K562 (cell line): ENCODE results near the gene CDK5R1. TPM values are rescaled to one million over a fixed set of nuclear protein-coding genes. Genes with fewer than 3 reads are reported as not detected.

ENCODE experiments used
- ATAC-seq: fragments of 200-7000 bp; cut with Tn5 transposase; 3 replicates; pipeline ENCODE4 v1.9.1; 2020; ENCODE audit warnings: moderate library complexity
- BruUV-seq: library from RNA; stranded (reverse); fragments of 400-500 nt; replicated peaks from 2 replicates; lab custom pipeline; 2021; lab: Mats Ljungman, UMichigan
- CTCF ChIA-PET: fragments of 300-600 bp; formaldehyde crosslinking; extraction: SDS; loops from one replicate; lab custom pipeline; 2021; ENCODE audit warnings: low intra/inter-chr PET ratio; lab: Yijun Ruan, JAX
- POLR2A ChIA-PET: fragments of 300-600, 350-650 bp; sonication (Branson Sonifier 250); formaldehyde crosslinking; extraction: SDS; loops from one replicate; lab custom pipeline; 2021; ENCODE audit warnings: antibody characterized with exemption, inconsistent platforms; lab: Yijun Ruan, JAX
- DNase-seq, 4 experiments: peaks; one replicate each; pipeline versions ENCODE4 v3.0.0 to v3.0.0-alpha.2; 2011 to 2018; ENCODE audit warnings: low spot score in 3 of 4, mixed read lengths in 3 of 4; ENCODE audit errors: extremely low read depth in 1 of 4
- FAIRE-seq: peaks from 2 replicates; lab custom pipeline; 2011; peaks lifted over from hg19 to GRCh38; lab: Jason Lieb, UNC
- H2AFZ ChIP-seq: 2 replicates; pipeline ENCODE4 v1.6.0; 2011; ENCODE audit warnings: low read depth, low read length, control low read depth, inconsistent platforms
- H3K27ac ChIP-seq: fragments of 200-600 bp; 3 replicates; pipeline ENCODE4 v1.8.0; 2011; ENCODE audit warnings: low read depth, mild to moderate bottlenecking, control low read depth, inconsistent platforms, low read length, moderate library complexity, mixed read lengths; ENCODE audit errors: extremely low read depth
- H3K27me3 ChIP-seq, 2 experiments: fragments of 300-600 bp in 1 of 2; 2 replicates in 1 of 2; 3 replicates in 1 of 2; pipeline versions ENCODE4 v1.6.0 to v1.8.0; 2011; ENCODE audit warnings: inconsistent platforms in 2 of 2, low read length in 2 of 2, mild to moderate bottlenecking in 1 of 2, mixed read lengths in 1 of 2, moderate library complexity in 1 of 2; ENCODE audit not compliant: control insufficient read depth in 2 of 2, insufficient read depth in 2 of 2
- H3K36me3 ChIP-seq: fragments of 300-600 bp; 3 replicates; pipeline ENCODE4 v1.8.0; 2011; ENCODE audit warnings: mild to moderate bottlenecking, low read length, inconsistent platforms; ENCODE audit not compliant: control insufficient read depth, insufficient read depth
- H3K4me1 ChIP-seq, 2 experiments: fragments of 200-600 bp in 1 of 2; replicated peaks in 1 of 2; 2 replicates in 1 of 2; 3 replicates in 1 of 2; pipeline versions ENCODE4 v1.5.1 to v1.8.0; 2011; ENCODE audit warnings: inconsistent platforms in 2 of 2, low read length in 2 of 2, mild to moderate bottlenecking in 1 of 2, mixed read lengths in 1 of 2, moderate library complexity in 1 of 2; ENCODE audit not compliant: control insufficient read depth in 2 of 2, insufficient read depth in 2 of 2
- H3K4me2 ChIP-seq: 2 replicates; pipeline ENCODE4 v1.6.1; 2011; ENCODE audit warnings: low read length, control low read depth, inconsistent platforms, mixed read lengths; ENCODE audit not compliant: insufficient read depth
- H3K4me3 ChIP-seq: fragments of 200-600 bp; sonication (generic), shearing (Covaris generic); 2 replicates; pipeline ENCODE4 v1.5.1; 2016; ENCODE audit warnings: control low read depth, inconsistent platforms
- H3K79me2 ChIP-seq: fragments of 200-600 bp; 3 replicates; pipeline ENCODE4 v1.8.0; 2011; ENCODE audit warnings: low read length, inconsistent platforms; ENCODE audit not compliant: control insufficient read depth, insufficient read depth
- H3K9ac ChIP-seq, 2 experiments: 2 replicates each; pipeline versions ENCODE4 v1.6.0 to v1.6.1; 2011; ENCODE audit warnings: low read depth in 2 of 2, low read length in 2 of 2, control low read depth in 1 of 2, inconsistent platforms in 1 of 2, mild to moderate bottlenecking in 1 of 2, mixed read lengths in 1 of 2; ENCODE audit not compliant: insufficient read depth in 1 of 2
- H3K9me1 ChIP-seq: one replicate; pipeline ENCODE4 v1.6.0; 2011; ENCODE audit warnings: inconsistent platforms, mild to moderate bottlenecking, low read length, moderate library complexity; ENCODE audit not compliant: control insufficient read depth, insufficient read depth
- H3K9me3 ChIP-seq: replicated peaks from 2 replicates; pipeline ENCODE4 v1.5.1; 2011; ENCODE audit warnings: low read depth, low read length, inconsistent platforms; ENCODE audit not compliant: control insufficient read depth, insufficient read depth
- H4K20me1 ChIP-seq: replicated peaks from 2 replicates; pipeline ENCODE4 v1.6.1; 2011; ENCODE audit warnings: low read length, inconsistent platforms, mixed read lengths; ENCODE audit not compliant: control insufficient read depth, insufficient read depth
- ATF1 ChIP-seq, 2 experiments: fragments of 450-650 bp in 1 of 2; IDR thresholded peaks; 2 replicates each; pipeline ENCODE4 v1.6.1; 2016; ENCODE audit warnings: missing compliant biosample characterization in 1 of 2, missing genetic modification characterization in 1 of 2
- ATF7 ChIP-seq: fragments of 450-650 bp; IDR thresholded peaks from 2 replicates; pipeline ENCODE4 v1.7.1; 2014; ENCODE audit warnings: mild to moderate bottlenecking, moderate library complexity
- CBFB ChIP-seq: sonication (generic); formaldehyde crosslinking; IDR thresholded peaks from 2 replicates; pipeline ENCODE4 v1.4.0; 2020; ENCODE audit warnings: mild to moderate bottlenecking, missing genetic modification reagents
- GTF2E2 ChIP-seq: fragments of 200-800 bp; sonication (Bioruptor generic); IDR thresholded peaks from 2 replicates; pipeline ENCODE4 v1.6.1; 2016; ENCODE audit warnings: missing genetic modification characterization, missing compliant biosample characterization
- GTF2F1 ChIP-seq: IDR thresholded peaks from 2 replicates; pipeline ENCODE4 v1.6.1; 2011; ENCODE audit warnings: low read depth, low read length, improper control_type of control experiment
- HNRNPL ChIP-seq: fragments of 200-400 bp; formaldehyde crosslinking; IDR thresholded peaks from 2 replicates; pipeline ENCODE4 v1.6.1; 2017; ENCODE audit warnings: low read depth, mild to moderate bottlenecking, low read length
- ILF3 ChIP-seq: fragments of 450-650 bp; IDR thresholded peaks from 2 replicates; pipeline ENCODE4 v1.6.1; 2018; ENCODE audit warnings: antibody characterized with exemption, mild to moderate bottlenecking, moderate library complexity, borderline replicate concordance
- NCOA4 ChIP-seq: fragments of 450-650 bp; IDR thresholded peaks from 2 replicates; pipeline ENCODE4 v1.6.1; 2018; ENCODE audit warnings: mild to moderate bottlenecking; ENCODE audit not compliant: partially characterized antibody
- NELFE ChIP-seq: IDR thresholded peaks from 2 replicates; pipeline ENCODE4 v1.6.1; 2011; ENCODE audit warnings: mild to moderate bottlenecking; ENCODE audit not compliant: insufficient read depth, insufficient read length
- POU5F1 ChIP-seq: fragments of 150-350 bp; IDR thresholded peaks from 2 replicates; pipeline ENCODE4 v1.6.1; 2014; ENCODE audit warnings: borderline replicate concordance, low read length, low read depth, mild to moderate bottlenecking; ENCODE audit not compliant: partially characterized antibody
- RFX1 ChIP-seq: fragments of 450-650 bp; IDR thresholded peaks from 2 replicates; pipeline ENCODE4 v1.6.1; 2016; ENCODE audit warnings: mild to moderate bottlenecking, moderate library complexity
- RHOXF2B ChIP-seq: fragments of 250-450 bp; sonication (Bioruptor Pico); conservative IDR thresholded peaks from 2 replicates; pipeline ENCODE4 v1.5.1; 2021
- SMARCA5 ChIP-seq: fragments of 450-650 bp; IDR thresholded peaks from 2 replicates; pipeline ENCODE4 v1.6.1; 2016
- SMC3 ChIP-seq: conservative IDR thresholded peaks from 2 replicates; pipeline ENCODE4 v1.6.1; 2011; ENCODE audit warnings: low read depth, low read length, improper control_type of control experiment; ENCODE audit not compliant: insufficient read depth
- ZBTB9 ChIP-seq: fragments of 450-650 bp; formaldehyde crosslinking; IDR thresholded peaks from 2 replicates; pipeline ENCODE4 v1.4.0; 2020; ENCODE audit warnings: mild to moderate bottlenecking, moderate library complexity
- ZNF551 ChIP-seq: fragments of 250-450 bp; sonication (Bioruptor Pico); IDR thresholded peaks from 2 replicates; pipeline ENCODE4 v1.5.0; 2021; ENCODE audit warnings: mild to moderate bottlenecking, moderate library complexity
- whole genome bisulfite sequencing: fragments of 100-300 bp; shearing (Covaris generic); methylation state at CpG from one replicate; pipeline ENCODE4 v1.1.6; 2016; ENCODE audit warnings: low coverage, mixed read lengths; ENCODE audit not compliant: insufficient coverage; ENCODE audit errors: missing lambda C conversion rate; 5-methylcytosine and 5-hydroxymethylcytosine counted together
- in situ Hi-C: fragments of 300-500 bp; cut with MboI; formaldehyde crosslinking; loops from 4 replicates; pipeline ENCODE4 v1.15.0; 2018; ENCODE audit warnings: inconsistent platforms, mixed read lengths
- intact Hi-C: fragments of 100-400 bp; cut with micrococcal nuclease; formaldehyde crosslinking; loops from 2 replicates; pipeline ENCODE4 v1.14.2; 2022
- polyA plus RNA-seq, 8 experiments: library from polyadenylated mRNA; depleted of rRNA in 4 of 8; stranded (reverse) in 5 of 8; unstranded in 3 of 8; fragments of >200 nt; fragmentation: Nextera tagmentation in 2 of 8; fragmentation: Illumina TruSeq in 1 of 8; extraction: Ambion mirVana in 2 of 8; extraction: Trizol in 1 of 8; gene quantifications; 2 replicates each; pipeline versions ENCODE4 v1.2.1 to v1.2.3, GENCODE V29; 2011 to 2014; ENCODE audit warnings: inconsistent platforms in 1 of 8, missing spikeins in 1 of 8
- total RNA-seq, 7 experiments: library from RNA; depleted of rRNA in 6 of 7; stranded (reverse); fragments of >200 nt in 6 of 7; fragmentation: Illumina TruSeq in 2 of 7; extraction: Trizol in 2 of 7; gene quantifications; 2 replicates each; pipeline versions ENCODE4 v1.2.1 to v1.2.3, GENCODE V29; 2011 to 2021; ENCODE audit warnings: low replicate concordance in 1 of 7
- TF ChIP-seq, protein P1 (sequence below): fragments of 450-650 bp; formaldehyde crosslinking; IDR thresholded peaks from 2 replicates; pipeline ENCODE4 v1.4.0; 2022; ENCODE audit warnings: missing genetic modification characterization
- TF ChIP-seq, protein P2 (sequence below), 2 experiments: fragments of 450-650 bp in 1 of 2; sonication (generic) in 1 of 2; formaldehyde crosslinking in 1 of 2; IDR thresholded peaks in 1 of 2; conservative IDR thresholded peaks in 1 of 2; 2 replicates each; pipeline versions ENCODE4 v1.6.1 to v1.8.1; 2016 to 2023; ENCODE audit warnings: mild to moderate bottlenecking in 2 of 2, moderate library complexity in 2 of 2, inconsistent platforms in 1 of 2, missing genetic modification reagents in 1 of 2
- TF ChIP-seq, protein P3 (sequence below): fragments of 450-650 bp; IDR thresholded peaks from 2 replicates; pipeline ENCODE4 v1.6.1; 2014; ENCODE audit warnings: low read depth, mild to moderate bottlenecking, moderate library complexity, borderline replicate concordance

The CDK5R1 gene
- total and polyA plus RNA-seq, 9 of the 15 experiments (the other 6 are each of a cell fraction or from before 2014, with no cell fraction given): 0.10 to 4.8 (median 2.3) TPM

GRCh38 chr17:32441886-32442285 is 44.9 kb upstream of the CDK5R1 start:
- no TSS peak for BruUV-seq
- Histone ChIP-seq H3K4me2 (no peak overlapping the region), H3K27ac (no peak overlapping the region), H3K4me1 (peaks cover 11 to 15% of the 10 kb centered on the region in 2 experiments; a peak in 4 of 5 replicates), H4K20me1 (peaks cover 8% of the 10 kb centered on the region; the same call in 1 of the 2 replicates), H2AFZ (no peak overlapping the region), H3K27me3 (peaks cover 4 to 6% of the 10 kb centered on the region in 2 experiments; a peak in 2 of 5 replicates), H3K4me3 (no peak overlapping the region), H3K36me3 (peaks cover 21% of the 10 kb centered on the region), H3K9me3 (no peaks in the 10 kb centered on the region), H3K9ac (no peak overlapping the region), H3K79me2 (peaks cover 28% of the 10 kb centered on the region), H3K9me1 (no peaks in the 10 kb centered on the region)
- 0% methylated on average over 2 of the region's 2 CpGs for WGBS
- ATAC-seq (no peak), FAIRE-seq (no peak), DNase-seq (no peak)
- ChIA-PET POLR2A (interaction anchor here (1.3 kb wide), 1 partner anchor 18 kb away, joined by 3 read pairs; no protein-coding TSS in a partner anchor), CTCF (no interaction called here)
- in situ Hi-C loops (no loop called here), intact Hi-C loops (loop anchor here (10.0 kb wide), 1 partner anchor 67 kb away; no protein-coding TSS in a partner anchor)
- TF ChIP-seq RHOXF2B: no peak
- TF ChIP-seq HNRNPL: no peak
- TF ChIP-seq ATF7: peak; percentile 43; the same call in 1 of the 2 replicates
- TF ChIP-seq POU5F1: no peak
- TF ChIP-seq ZBTB9 (CRISPR knock-in tag): no peak
- TF ChIP-seq SMARCA5: no peak
- no peak for TF ChIP-seq CBFB (CRISPR knock-in tag)
- TF ChIP-seq, protein P1, sequence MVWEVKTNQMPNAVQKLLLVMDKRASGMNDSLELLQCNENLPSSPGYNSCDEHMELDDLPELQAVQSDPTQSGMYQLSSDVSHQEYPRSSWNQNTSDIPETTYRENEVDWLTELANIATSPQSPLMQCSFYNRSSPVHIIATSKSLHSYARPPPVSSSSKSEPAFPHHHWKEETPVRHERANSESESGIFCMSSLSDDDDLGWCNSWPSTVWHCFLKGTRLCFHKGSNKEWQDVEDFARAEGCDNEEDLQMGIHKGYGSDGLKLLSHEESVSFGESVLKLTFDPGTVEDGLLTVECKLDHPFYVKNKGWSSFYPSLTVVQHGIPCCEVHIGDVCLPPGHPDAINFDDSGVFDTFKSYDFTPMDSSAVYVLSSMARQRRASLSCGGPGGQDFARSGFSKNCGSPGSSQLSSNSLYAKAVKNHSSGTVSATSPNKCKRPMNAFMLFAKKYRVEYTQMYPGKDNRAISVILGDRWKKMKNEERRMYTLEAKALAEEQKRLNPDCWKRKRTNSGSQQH (CRISPR knock-in tag): no peak
- no peak for TF ChIP-seq ZNF551 (CRISPR knock-in tag)
- no peak for TF ChIP-seq ILF3
- TF ChIP-seq, protein P2, sequence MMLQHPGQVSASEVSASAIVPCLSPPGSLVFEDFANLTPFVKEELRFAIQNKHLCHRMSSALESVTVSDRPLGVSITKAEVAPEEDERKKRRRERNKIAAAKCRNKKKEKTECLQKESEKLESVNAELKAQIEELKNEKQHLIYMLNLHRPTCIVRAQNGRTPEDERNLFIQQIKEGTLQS (IDR thresholded peaks at IDR 0.05): peak; percentile 57
- TF ChIP-seq, protein P2 (CRISPR knock-in tag; conservative IDR thresholded peaks at IDR 0.05): no peak
- TF ChIP-seq ATF1 (CRISPR knock-in tag; IDR thresholded peaks at IDR 0.05): no peak
- TF ChIP-seq ATF1 (tag; IDR thresholded peaks at IDR 0.05): 0 out of 2 replicates have a peak, but pooled peaks have one; percentile 48
- no peak for TF ChIP-seq RFX1
- TF ChIP-seq NCOA4: no peak
- TF ChIP-seq, protein P3, sequence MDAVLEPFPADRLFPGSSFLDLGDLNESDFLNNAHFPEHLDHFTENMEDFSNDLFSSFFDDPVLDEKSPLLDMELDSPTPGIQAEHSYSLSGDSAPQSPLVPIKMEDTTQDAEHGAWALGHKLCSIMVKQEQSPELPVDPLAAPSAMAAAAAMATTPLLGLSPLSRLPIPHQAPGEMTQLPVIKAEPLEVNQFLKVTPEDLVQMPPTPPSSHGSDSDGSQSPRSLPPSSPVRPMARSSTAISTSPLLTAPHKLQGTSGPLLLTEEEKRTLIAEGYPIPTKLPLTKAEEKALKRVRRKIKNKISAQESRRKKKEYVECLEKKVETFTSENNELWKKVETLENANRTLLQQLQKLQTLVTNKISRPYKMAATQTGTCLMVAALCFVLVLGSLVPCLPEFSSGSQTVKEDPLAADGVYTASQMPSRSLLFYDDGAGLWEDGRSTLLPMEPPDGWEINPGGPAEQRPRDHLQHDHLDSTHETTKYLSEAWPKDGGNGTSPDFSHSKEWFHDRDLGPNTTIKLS: no peak
- TF ChIP-seq GTF2E2 (tag): no peak
- no peak for TF ChIP-seq SMC3
- TF ChIP-seq NELFE: no peak
- no peak for TF ChIP-seq GTF2F1
